Non-pigmented ciliary epithelial cell (primary cell): ENCODE data around the gene WIPF1.

ENCODE experiments used
- DNase-seq: peaks from one replicate; pipeline ENCODE4 v3.0.0-alpha.2; 2010; ENCODE audit warnings: low read depth

Gene WIPF1

GRCh38 chr2:174621323-174621722, 23.7 kb upstream of the WIPF1 start:
- DNase-seq, result no peak

DNA sequence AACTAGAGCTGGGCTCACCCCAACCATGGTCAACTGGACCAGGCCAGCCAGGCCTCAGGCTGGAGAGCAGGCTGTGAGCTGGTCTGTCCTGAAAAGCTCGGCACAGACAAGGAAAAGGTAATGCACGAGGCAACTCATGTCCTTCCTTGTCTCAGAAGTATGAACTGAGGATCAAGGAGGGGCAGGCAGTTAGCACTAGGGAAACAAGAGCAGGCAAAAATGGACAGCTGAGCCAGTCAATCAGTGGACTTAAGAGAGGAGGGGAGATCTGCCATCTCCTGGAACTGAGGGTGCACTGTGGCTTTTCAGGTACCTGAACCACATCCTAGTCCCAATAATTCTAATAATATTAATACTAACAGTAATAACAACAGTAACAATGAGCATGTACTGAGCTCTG, 20.6 kb upstream of the WIPF1 start:
- no peak for DNase-seq

GRCh38 chr2:174617718-174618117, 20.1 kb upstream of the WIPF1 start:
- no peak for DNase-seq

- DNase-seq, result no peak
Observed at GRCh38 chr2:174617120-174617519, 19.5 kb upstream of the WIPF1 start.

DNA sequence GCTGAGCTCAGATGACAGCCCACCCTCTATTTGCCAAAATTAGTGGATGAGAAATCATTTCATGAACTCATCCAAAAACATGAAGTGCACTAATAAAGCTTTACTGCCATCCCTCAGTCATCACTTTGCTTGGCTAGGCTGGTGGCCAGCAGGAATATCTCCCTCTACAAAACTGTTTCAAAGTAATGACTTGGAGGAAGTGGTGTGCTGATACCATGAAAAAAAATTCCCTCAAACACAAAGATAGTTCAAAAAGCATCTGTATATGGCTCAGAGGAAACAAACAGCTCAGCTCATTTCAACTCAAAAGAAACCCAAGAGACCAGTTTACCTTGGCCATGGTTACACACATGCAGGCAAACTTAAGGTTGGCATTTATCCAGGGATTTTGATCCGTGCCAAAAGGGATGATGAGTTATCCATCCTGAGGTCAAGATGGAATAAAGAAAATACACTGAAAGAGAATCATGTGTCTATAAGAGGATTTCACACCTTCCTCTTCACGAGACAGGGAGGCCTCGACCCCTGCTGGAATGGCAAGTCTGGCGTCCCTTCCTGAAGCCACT, 18.4 kb upstream of the WIPF1 start:
- DNase-seq, result no peak

GRCh38 chr2:174614261-174614660, 16.7 kb upstream of the WIPF1 start:
- no peak for DNase-seq

- DNase-seq, result no peak
Observed at GRCh38 chr2:174613531-174613930, 15.9 kb upstream of the WIPF1 start.

DNA sequence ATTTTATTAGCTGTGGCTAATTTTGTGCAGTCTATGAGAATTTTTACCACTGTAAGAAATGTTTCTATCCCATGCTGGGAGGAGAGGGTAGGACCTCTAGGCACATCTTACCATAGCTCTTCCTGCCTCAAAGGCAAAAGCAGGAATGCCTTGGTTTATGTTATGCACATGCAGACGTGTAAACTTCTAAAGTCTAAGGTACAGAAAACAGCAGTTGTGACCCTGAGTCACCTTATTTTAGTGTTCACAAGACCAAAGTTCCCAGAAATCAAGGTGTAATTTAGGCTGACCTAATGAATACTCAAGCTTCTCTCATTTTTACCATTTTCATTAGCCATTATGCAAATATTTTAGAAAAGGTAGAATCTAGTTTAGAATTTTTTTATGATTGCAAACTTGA, 15.4 kb upstream of the WIPF1 start:
- no peak for DNase-seq

GRCh38 chr2:174611854-174612253, 14.2 kb upstream of the WIPF1 start:
- DNase-seq, result no peak

- DNase-seq, result no peak
Observed at GRCh38 chr2:174611006-174611405, 13.4 kb upstream of the WIPF1 start.

DNA sequence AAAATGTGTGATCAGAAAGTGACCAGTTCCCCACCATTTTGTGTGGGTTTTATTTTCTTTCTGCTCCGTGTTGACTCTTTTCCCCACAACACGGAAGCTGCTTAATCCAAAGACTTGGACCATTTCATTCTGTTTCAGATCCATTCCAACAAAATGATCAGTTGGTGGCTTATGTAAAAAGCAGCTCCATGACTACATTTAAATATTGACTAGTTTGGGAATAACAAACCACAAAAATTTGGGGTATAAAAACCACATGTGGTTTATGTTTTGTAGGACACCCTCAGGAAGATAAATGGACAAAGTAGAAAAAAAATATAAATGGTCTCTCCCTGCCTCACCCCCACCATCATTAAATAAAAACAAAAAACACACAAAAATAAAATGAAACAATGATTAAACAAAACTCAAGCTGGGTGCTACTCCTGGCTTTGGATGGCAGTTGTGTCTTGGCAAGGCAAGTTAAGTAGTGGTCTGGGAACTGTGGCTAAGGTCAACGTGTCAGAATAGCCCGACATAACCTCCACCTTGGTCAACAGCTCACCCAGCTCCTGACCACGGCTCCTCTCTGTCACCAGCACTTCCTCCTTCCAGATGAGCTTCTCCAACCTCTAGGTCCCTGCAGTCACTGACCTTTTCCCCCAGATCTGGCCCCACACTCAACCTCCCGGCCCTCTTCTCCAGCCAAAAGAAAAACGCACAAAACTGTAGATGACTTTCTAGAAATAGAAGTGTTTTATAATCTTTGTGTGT, 12.8 kb upstream of the WIPF1 start:
- no peak for DNase-seq

DNA sequence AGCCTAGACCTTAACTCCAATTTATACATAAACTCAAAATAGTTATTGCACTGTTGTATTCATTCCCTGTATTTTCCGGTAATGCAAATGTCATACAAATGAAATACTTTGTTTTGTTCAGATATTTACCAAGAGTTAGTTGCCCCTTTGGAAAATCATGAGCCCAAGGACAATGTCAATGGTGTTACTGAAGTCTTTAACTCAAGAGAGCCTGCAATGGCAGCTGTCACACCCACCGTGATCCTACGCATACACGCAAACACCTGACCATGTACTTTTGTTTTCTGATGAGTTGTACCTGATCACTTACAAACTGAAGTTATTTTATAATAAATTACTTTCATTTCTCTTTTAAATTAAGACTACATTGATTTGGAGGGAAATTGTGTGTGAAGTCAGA, 11.7 kb upstream of the WIPF1 start:
- DNase-seq, result no peak

DNA sequence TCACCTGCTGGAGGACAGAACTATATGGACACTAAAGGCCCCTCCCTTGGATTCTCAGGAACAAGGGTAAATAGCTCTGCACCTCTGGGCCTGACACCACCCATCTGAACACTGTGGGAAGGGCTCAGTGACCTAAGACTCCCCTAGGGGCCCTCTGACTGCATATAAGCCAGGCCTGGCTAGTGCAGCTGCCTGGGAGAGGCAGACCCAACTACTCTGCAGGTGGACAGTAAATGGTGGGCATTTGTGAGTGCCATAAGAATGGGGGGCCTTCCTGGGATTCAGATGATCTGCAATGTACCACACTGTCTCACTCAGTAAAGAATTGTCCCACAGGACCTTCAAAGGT, 11.2 kb upstream of the WIPF1 start:
- DNase-seq, result no peak

DNA sequence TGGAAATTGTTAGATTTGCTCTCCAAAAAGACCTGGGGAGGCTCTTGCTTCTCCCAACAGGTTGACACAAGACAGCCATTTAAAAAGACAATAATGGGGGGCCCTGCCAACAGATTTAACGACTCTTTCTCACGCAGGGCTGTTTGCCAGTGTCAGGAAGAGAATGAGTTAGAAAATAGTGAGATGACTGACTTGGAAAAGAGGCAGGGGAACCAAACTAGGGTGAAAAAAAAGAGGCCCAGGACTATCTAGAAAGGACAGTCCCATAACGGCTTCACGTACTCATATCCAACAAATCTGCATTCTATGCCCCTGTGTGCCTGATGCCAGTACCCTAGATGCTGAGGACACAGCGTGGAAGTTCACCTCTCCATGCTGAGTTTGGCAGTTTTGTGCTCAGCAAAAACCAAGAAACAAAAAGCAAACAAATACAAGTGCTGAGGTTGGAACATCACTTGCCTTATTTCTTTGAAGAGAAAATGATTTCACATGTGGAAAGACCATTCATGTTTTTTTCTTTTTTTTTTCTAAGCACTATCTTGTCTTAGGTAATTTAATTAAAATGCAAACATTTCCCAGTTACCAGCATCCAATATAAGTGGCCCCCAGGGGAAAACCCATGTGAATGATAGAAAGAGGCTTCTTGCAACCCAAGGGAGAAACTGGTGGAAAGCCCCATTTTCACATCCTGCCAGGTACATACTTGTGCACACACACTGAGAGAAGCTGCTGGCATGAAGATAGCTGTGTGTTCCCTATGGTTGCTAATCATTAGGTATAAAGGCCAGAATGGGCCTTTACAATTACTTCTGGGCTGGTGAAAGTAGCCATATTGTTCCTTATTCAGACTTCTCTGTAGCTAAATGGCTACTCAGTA, 10.6 kb upstream of the WIPF1 start:
- DNase-seq, result no peak

GRCh38 chr2:174607584-174607983, 10.0 kb upstream of the WIPF1 start:
- no peak for DNase-seq

DNA sequence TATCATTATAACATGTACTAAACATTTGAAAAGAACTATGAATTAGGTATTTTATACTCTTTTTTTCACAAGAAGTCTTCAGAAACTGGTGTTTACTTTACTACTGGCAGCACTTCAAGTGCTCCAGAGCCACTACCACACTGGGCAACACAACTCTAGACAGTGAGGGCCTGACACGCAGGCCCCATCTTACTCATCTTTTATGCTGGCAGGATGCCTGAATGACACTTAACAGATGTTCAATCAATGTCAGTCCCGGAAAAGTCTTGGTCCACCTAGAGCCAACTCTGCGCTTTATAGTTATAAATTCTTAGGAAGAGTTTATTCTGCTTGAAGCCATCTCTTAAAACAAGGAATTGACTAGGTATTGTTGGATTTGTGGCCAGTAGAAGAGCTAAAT, 8.7 kb upstream of the WIPF1 start:
- no peak for DNase-seq

- DNase-seq, result no peak
Observed at GRCh38 chr2:174605687-174606086, 8.1 kb upstream of the WIPF1 start.

DNA sequence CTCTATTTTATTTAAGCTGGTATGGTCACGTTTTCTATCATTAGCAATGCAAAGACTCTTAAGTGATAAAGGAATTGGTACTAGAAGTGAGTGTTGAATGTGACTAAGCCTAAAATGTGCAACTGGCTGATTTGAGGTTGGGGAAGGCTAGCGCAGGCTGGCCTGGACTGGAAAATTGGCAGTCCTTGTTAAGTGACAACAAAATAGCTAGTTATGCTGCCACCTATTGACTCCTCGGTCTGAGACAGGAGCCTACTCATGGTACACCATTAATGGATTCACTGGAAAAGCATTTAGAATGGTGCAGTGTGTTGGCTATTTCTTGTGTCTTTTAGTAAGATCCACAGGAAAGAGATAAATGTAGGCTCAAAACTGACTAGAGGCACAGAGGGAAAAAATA, 5.7 kb upstream of the WIPF1 start:
- DNase-seq, result no peak

GRCh38 chr2:174602745-174603144, 5.1 kb upstream of the WIPF1 start:
- DNase-seq, result no peak

DNA sequence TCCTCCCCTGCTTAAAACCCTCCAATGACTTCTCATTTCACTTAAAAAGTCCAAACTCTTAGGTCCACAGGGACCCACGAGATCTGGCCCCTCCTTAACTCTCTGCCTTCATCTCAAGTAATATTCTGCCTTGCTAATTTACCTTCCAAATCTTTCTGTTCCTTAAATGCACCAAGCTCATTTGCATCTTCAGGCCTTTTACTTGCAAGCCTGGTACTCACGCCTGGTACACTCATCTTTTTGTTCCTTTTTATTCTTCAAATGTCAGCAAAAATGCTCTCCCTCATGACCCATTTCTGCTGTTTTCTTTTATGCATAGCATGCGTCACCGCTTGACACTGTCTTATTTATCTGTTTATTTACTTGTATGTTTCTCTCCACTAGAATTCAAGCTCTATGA, 2.7 kb upstream of the WIPF1 start:
- DNase-seq, result no peak

- DNase-seq, result no peak
Observed at GRCh38 chr2:174599310-174599921, 1.8 kb upstream of the WIPF1 start.

GRCh38 chr2:174597009-174597344, 627 bp downstream of the WIPF1 start:
- DNase-seq, result no peak

- no peak for DNase-seq
Observed at GRCh38 chr2:174595891-174596397, 1.7 kb downstream of the WIPF1 start.
